HTERT RPE-1 (cell line): ENCODE results near the gene MYL12A.
"Not testable (repeated sequence)": the region's sequence is repeated elsewhere in the genome, so short reads cannot be mapped to it uniquely, and the experiment has no call there.

Source experiments
- in situ Hi-C: fragments of 300-500 bp; cut with MboI; formaldehyde crosslinking; loops from 4 replicates; pipeline ENCODE4 v1.14.3; 2020; ENCODE audit warnings: low sequenced_read_pairs

Gene MYL12A

GRCh38 chr18:3247240-3248061, at the start of gene MYL12A:
Gene MYL12A (plus strand): TSS chr18:3247801. CDS start chr18:3253248, 5,447 bp downstream.
- in situ Hi-C loops, result no loop called here

DNA sequence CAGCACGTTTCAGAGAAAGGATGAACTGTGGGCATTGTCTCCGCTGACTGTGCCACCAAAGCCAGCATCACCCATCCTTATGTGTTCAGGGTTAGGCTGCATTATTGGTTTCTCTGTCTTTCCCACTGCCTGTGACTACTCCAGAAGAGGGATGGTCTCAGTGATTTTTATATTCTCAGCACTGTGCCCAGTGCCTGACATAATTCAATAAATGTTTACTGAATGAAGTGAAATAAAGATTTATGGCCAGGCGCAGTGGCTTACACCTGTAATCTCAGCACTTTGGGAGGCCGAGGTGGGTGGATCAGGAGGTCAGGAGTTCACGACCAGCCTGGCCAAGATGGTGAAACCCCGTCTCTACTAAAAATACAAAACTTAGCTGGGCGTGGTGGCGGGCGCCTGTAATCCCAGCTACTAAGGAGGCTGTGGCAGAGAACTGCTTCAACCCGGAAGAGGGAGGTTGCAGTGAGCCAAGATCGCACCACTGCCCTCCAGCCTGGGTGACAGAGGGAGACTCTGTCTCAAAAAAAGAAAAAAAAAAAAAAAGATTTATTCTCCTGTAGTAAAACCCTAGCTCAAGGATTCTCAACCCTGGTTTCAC, 49.2 kb upstream of the MYL12A start:
- in situ Hi-C loops, result not testable (repeated sequence)

DNA sequence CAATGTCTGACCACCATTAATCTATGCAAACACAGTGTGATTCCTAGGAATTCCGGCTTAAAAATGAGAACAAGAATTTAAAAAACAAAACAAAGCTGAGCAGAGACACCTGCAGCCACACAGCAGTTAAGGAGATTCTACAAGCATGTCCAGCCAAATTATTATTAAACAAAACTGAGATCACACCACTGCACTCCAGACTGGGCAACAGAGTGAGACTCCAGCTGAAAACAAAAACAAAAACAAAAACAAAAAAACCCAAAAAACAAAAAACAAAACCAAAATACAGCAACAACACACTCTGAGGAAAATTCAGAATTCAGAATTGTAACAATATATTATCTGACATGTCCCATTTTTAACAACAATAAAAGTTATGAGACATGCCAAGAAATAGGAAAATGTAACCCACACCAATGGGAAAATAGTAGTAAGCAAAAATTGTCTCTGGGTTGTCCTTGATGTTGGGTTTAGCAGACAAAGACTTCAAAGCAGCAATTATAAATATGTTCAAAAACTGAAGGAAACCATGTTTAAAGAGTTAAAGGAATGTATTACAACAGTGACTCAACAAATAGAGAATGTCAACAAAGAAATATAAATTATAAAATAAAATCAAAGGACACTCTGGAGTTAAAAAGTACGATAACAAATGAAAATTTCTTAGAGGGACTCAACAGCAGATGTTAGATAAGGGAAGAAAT, 47.5 kb upstream of the MYL12A start:
- in situ Hi-C loops, result no loop called here

DNA sequence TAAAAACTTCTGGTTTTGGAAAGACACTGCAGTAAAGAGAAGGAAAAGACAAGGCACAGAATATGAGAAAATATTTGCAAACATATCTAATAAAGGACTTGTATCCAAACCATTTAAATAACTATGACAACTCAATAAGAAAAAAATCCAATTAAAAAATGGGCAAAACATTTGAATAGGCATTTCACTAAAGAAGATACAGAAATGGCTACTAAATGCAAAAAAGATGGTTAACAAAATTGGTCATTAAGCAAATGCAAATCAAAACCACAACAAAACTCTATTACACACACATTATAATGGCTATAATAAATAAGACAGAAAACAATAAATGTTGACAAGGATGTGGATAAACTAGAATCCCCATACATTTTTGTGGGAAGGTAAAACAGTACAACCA, 42.4 kb upstream of the MYL12A start:
- in situ Hi-C loops, result no loop called here

DNA sequence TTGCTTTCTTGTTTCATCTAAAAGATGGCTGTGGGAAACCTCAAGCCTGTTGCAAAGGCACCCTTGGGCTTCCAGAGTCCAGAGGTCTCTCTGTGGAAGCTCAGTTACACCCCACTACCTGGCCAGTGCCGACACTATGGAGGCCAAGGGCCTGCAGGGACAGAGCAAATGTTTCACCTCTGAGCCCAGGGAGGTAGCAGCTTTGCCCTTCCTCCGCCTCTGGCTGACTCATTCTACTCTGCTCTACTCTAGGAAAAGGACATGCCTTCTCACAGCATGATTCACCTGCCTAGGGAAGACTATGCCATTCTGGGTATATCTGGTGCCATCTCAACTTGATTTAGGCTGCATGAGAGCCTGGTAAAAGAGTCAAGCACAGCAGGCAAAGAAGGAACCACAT, 40.0 kb upstream of the MYL12A start:
- in situ Hi-C loops, result no loop called here

DNA sequence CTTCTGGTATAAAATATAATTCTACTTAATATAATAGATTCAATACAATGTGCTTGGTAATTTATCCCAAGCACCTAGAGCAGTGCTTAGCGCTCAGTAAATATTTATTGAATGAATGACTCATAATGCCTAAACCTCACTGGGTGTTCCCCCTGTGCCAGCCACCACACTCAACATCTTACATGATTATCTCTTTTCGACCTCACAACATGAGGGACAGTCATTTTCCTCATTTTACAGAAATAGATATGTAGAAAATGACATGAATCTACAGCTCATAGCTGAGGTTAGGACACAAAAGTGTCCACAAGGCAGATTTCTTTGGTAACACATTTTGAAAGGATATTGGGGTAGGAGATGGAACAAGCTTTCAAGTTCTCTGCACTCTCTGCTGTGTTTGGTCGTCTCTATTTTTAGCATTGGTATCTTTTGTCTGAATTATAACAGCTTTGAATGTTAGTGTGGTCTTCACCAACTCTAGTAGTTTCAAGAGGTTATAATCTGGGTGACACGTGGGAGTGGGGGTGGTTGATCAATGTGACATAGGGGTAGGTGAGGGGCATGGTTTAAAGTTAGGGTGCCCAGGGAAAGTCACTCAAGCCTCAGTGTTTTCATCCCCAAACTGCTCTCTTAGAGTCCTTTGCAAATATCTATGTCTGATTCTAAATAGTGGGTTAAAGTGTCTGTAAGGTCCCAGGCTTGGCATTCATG, 37.6 kb upstream of the MYL12A start:
- in situ Hi-C loops, result no loop called here

- in situ Hi-C loops, result no loop called here
Measured at GRCh38 chr18:3211236-3211992, 36.2 kb upstream of the MYL12A start.

DNA sequence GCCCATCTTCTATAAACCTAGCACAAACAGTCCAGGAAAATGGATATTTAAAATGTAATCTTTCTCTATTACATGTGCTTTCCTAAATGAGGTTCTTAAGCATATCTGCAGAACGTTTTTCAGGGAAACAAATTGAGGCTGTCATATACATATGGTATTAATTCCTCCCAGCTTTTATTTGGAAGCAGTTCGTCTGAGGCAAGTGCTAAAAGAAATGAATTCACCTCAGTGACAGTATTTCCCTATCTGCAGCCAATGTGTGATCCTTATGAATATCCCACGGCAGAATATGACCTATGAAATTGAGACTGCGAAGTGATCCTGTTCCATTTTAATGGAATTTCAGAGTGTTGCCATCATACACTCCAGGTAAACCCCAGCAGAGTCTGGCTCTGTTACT, 34.9 kb upstream of the MYL12A start:
- in situ Hi-C loops, result no loop called here

DNA sequence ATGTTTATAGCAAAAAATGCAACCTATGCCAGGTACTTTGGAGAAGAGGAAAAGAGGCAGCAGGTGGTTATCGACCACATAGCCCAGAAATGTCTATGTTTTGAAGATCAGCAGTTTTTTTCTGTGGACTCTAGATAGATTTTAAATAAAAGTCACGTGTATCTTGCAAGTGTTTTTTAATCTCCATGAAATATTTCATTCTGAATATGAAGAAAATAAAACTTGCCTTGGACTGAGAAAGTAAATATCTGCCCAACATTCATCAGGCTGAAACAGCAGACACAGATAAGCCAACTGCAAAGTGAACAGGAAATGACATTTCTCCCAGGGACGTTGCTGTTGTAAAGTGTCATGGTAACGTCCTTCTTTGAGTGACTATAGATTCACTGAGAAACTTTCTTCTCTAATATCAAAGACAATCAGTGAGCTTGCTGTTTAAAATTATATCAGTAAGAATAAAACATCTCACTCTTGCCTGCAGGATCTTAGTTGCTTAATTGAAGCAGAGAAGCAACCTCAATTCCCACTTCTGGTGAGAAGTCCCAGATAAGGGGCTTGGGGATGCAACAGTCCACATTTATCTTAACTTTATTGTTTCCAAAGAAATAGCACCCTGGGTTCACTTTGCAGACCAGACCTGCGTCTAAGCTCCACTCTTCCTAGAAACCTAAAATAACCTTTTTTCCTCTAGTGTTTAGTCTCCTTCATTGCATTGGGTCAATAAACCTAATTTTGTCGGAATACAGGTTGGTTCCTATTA, 34.1 kb upstream of the MYL12A start:
- in situ Hi-C loops, result no loop called here

DNA sequence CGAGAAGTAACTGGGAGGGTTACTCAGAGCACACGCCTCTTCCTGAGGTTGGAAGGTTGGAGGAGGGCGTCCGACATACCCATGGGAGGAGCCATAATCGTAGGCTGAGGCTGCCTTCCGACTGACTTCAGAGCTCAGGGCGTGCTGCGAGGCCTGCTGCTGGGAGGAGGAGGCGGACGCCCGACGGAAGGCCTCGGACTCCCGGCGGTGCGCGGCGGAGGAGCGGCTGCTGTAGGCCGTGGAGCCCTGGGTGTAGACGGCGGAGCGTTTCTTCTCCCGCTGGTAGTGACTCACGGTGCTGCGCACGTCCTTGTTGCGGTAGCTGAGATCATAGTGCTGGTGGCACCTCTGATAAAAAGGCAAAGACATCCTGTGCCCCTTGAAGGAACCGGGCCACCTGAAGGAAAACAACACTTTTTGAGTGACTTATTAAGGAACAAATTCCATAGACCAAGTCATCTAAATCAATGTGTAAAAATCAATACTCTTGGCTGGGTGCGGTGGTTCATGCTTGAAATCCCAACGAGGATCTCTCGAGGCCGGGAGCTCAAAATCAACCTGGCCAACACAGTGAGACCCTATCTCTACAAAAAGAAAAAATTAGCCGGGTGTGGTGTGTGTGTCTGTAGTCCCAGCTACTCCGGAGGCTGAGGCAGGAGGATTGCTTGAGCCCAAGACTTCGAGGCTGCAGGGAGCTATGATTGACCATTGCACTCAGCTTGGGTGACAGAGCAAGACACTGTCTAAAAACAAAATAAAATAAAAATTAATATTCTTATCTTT, 32.6 kb upstream of the MYL12A start:
- in situ Hi-C loops, result no loop called here

DNA sequence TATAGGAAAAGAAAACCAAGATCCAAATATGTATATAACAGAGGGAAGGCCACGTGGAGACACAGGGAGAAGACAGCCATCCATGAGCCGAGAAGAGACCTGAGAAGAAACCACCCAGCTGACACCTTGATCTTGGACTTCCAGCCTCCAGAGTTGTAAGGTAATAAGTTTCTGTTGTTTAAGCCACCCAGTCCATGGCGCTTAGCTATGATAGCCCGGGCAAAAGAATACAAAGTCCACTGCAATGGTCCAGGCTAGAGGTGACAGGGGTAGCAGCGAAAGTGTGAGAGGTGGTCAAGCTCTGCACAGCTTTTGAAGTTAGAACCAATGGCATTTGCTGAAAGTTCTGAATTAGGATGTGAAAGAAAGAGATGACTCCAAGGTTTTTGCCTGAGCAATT, 30.6 kb upstream of the MYL12A start:
- in situ Hi-C loops, result no loop called here

DNA sequence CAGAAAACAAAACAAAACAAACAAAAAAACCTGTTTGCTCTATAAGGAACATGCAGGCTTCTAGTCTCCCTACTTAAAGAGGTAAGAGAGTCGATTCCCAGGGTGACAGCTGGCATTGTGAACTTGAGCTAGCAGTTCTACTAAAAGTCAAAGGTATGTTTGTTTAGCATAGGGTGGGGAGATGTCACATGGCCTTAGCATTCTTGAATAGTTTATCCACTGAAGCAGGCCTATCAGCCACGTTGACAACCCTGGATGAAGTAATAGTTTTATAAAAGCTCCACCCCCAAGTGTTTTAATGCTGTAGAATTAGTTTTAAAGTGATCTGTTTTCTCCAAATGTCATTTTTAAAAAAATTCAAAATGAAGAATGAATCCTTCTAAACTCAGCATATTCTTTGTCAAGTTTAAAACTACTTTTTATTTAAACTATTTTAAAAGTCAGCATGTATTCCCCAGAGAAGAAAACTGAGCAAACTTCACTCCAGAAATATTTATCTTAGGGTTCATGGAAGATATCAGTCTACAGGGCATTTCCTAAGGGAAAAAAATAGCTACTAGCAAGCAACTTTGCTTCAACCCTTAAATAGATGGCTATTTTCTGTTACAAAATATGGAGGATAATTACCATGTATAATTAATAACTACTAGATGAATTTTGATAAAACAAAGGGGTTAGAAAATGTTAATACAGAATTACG, 29.5 kb upstream of the MYL12A start:
- in situ Hi-C loops, result no loop called here

DNA sequence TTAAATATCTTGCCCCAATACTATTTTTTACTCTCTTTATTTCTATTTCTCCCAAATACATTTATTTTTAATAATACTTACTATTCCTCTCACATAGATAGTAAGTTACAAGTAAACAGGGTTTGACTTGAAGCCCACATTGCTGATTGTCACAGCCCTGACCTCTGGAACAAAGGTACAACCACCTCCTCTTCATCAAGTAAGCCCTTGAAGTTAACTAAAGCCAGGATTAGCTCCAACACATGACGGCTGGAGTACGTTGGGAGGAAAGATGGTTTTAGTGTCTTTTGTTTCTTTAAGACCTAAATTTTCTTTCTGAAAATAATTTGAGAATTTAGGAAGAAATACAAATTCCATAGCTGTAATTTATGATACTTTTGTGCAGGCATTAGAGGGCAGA, 28.8 kb upstream of the MYL12A start:
- in situ Hi-C loops, result no loop called here

- in situ Hi-C loops, result no loop called here
Measured at GRCh38 chr18:3219241-3219630, 28.4 kb upstream of the MYL12A start.

DNA sequence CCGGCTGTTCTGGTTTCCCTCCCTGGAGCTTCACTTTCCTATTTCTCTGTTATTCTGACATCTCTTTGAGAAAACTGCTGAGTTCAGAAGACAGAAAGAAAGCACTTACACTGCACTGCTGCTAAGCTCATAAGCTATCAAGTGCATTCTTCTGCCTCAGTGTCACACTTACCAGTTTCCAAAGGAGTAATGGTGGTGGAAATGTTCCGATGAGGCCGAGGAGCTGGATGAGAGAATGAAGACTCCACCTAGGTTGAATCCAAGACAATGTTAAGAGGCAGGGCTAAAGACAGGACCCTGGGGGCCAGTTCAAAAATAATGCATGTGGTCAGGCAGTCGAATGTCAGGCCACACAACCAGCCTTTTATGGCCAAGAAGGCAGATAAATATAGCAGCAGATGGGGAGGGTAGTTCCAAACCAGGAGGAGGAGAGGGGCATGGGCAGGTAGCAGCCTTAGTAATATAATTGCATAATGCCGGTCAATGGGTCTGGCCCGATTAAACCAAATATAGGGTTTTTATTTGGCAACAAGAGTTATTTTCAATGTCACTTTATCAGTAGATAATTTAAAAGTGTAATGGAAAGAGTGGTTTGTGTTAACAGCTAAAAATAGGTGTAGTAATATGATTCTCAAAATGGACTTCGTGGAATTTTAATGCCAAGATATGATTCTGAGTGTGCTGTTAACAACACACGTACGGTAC, 27.8 kb upstream of the MYL12A start, which contains the start of gene MYOM1:
TSS of gene MYOM1 (minus strand) at position 338 of the 705 bp plus-strand sequence. CDS start 4,745 bp downstream, outside the sequence.
- in situ Hi-C loops, result no loop called here

GRCh38 chr18:3220868-3221267, 26.7 kb upstream of the MYL12A start:
- in situ Hi-C loops, result not testable (repeated sequence)

GRCh38 chr18:3221496-3221895, 26.1 kb upstream of the MYL12A start:
- in situ Hi-C loops, result no loop called here

GRCh38 chr18:3223356-3223755, 24.2 kb upstream of the MYL12A start:
- in situ Hi-C loops, result no loop called here
